Memory B cell (primary cell): ENCODE results near the gene CDC42BPB.

Source experiments
- ATAC-seq: fragments of 150-1000 bp; cut with Tn5 transposase; 2 replicates; pipeline ENCODE4 v1.10.0; 2021; ENCODE audit warnings: low read depth, mild to moderate bottlenecking, moderate library complexity
- DNase-seq, 2 donors: peaks; one replicate each; pipeline ENCODE4 v3.0.0; 2022; ENCODE audit warnings: low spot score in 2 of 2
- H3K27ac Mint-ChIP-seq: one replicate; pipeline ENCODE4 v1.8.0; 2022; ENCODE audit warnings: mild to moderate bottlenecking, moderate library complexity, mixed read lengths
- H3K27me3 Mint-ChIP-seq: one replicate; pipeline ENCODE4 v1.8.0; 2022; ENCODE audit warnings: mixed read lengths
- H3K36me3 Mint-ChIP-seq: one replicate; pipeline ENCODE4 v1.8.0; 2022; ENCODE audit warnings: mild to moderate bottlenecking, mixed read lengths
- H3K4me1 Mint-ChIP-seq: one replicate; pipeline ENCODE4 v1.8.0; 2022; ENCODE audit warnings: mixed read lengths
- H3K4me3 Mint-ChIP-seq: one replicate; pipeline ENCODE4 v1.8.0; 2022; ENCODE audit warnings: mild to moderate bottlenecking, moderate library complexity, mixed read lengths
- H3K9me3 Mint-ChIP-seq: one replicate; pipeline ENCODE4 v1.8.0; 2022; ENCODE audit warnings: mixed read lengths

The CDC42BPB gene

GRCh38 chr14:102951034-102951433 is 106.3 kb downstream of the CDC42BPB start:
- ATAC-seq = no peak
- peaks cover 11% of the 10 kb centered on the region for H3K36me3 Mint-ChIP-seq

GRCh38 chr14:102949801-102950451 is 107.4 kb downstream of the CDC42BPB start:
- Mint-ChIP-seq H3K36me3 (peaks cover 9% of the 10 kb centered on the region), H3K9me3 (no peaks in the 10 kb centered on the region), H3K4me3 (peak overlapping the region; percentile 53), H3K27me3 (no peaks in the 10 kb centered on the region), H3K4me1 (peaks cover 26% of the 10 kb centered on the region), H3K27ac (peak overlapping the region; percentile 86)
- no peak for ATAC-seq
- no peak for DNase-seq

More at GRCh38 chr14:102951034-102951433, 106.3 kb downstream of the CDC42BPB start:
- Mint-ChIP-seq H3K4me3 (no peak overlapping the region), H3K9me3 (no peaks in the 10 kb centered on the region), H3K27ac (no peak overlapping the region), H3K4me1 (peaks cover 26% of the 10 kb centered on the region), H3K27me3 (no peaks in the 10 kb centered on the region)
- no peak for DNase-seq

GRCh38 chr14:102949062-102949800 is 108.1 kb downstream of the CDC42BPB start:
- Mint-ChIP-seq H3K36me3 (peaks cover 9% of the 10 kb centered on the region), H3K4me1 (peaks cover 26% of the 10 kb centered on the region), H3K9me3 (no peaks in the 10 kb centered on the region), H3K4me3 (peak overlapping the region; percentile 53), H3K27ac (peak overlapping the region; percentile 86), H3K27me3 (no peaks in the 10 kb centered on the region)
- DNase-seq (peak; percentile 55 to 58), ATAC-seq (peak; percentile 79)

- peaks cover 12% of the 10 kb centered on the region for H3K36me3 Mint-ChIP-seq
- ATAC-seq (no peak), DNase-seq (no peak)
- H3K27ac Mint-ChIP-seq = peak overlapping the region; percentile 86
- peaks cover 26% of the 10 kb centered on the region for H3K4me1 Mint-ChIP-seq
- H3K27me3 Mint-ChIP-seq = no peaks in the 10 kb centered on the region
- peak overlapping the region; percentile 53 for H3K4me3 Mint-ChIP-seq
- H3K9me3 Mint-ChIP-seq = no peaks in the 10 kb centered on the region
Measured at GRCh38 chr14:102948698-102949061, 108.7 kb downstream of the CDC42BPB start.

GRCh38 chr14:102947321-102948103 is 109.8 kb downstream of the CDC42BPB start:
- H3K9me3 Mint-ChIP-seq = no peaks in the 10 kb centered on the region
- H3K4me1 Mint-ChIP-seq = peaks cover 26% of the 10 kb centered on the region
- H3K36me3 Mint-ChIP-seq = peaks cover 11% of the 10 kb centered on the region
- no peak for ATAC-seq
- no peak for DNase-seq
- no peaks in the 10 kb centered on the region for H3K27me3 Mint-ChIP-seq
- peak overlapping the region; percentile 90 for H3K27ac Mint-ChIP-seq
- peak overlapping the region; percentile 75 for H3K4me3 Mint-ChIP-seq

GRCh38 chr14:102945346-102946130 is 111.8 kb downstream of the CDC42BPB start:
- no peaks in the 10 kb centered on the region for H3K9me3 Mint-ChIP-seq
- H3K27me3 Mint-ChIP-seq = no peaks in the 10 kb centered on the region
- peaks cover 8% of the 10 kb centered on the region for H3K36me3 Mint-ChIP-seq
- peaks cover 31% of the 10 kb centered on the region for H3K4me1 Mint-ChIP-seq
- H3K4me3 Mint-ChIP-seq = no peak overlapping the region
- DNase-seq (no peak), ATAC-seq (no peak)
- H3K27ac Mint-ChIP-seq = no peak overlapping the region

GRCh38 chr14:102944448-102945330 is 112.7 kb downstream of the CDC42BPB start:
- DNase-seq = no peak
- Mint-ChIP-seq H3K4me3 (no peak overlapping the region), H3K27me3 (no peaks in the 10 kb centered on the region), H3K4me1 (peaks cover 29% of the 10 kb centered on the region), H3K27ac (no peak overlapping the region), H3K9me3 (no peaks in the 10 kb centered on the region), H3K36me3 (peaks cover 8% of the 10 kb centered on the region)
- no peak for ATAC-seq

- Mint-ChIP-seq H3K27ac (no peak overlapping the region), H3K36me3 (peaks cover 12% of the 10 kb centered on the region), H3K27me3 (no peaks in the 10 kb centered on the region), H3K4me3 (no peak overlapping the region), H3K4me1 (peaks cover 22% of the 10 kb centered on the region), H3K9me3 (no peaks in the 10 kb centered on the region)
- ATAC-seq (no peak), DNase-seq (no peak)
Measured at GRCh38 chr14:102943979-102944378, 113.4 kb downstream of the CDC42BPB start.

GRCh38 chr14:102943454-102943853 is 113.9 kb downstream of the CDC42BPB start:
- Mint-ChIP-seq H3K27me3 (no peaks in the 10 kb centered on the region), H3K4me1 (peaks cover 18% of the 10 kb centered on the region), H3K36me3 (peaks cover 12% of the 10 kb centered on the region), H3K9me3 (no peaks in the 10 kb centered on the region), H3K27ac (no peak overlapping the region), H3K4me3 (no peak overlapping the region)
- no peak for DNase-seq
- ATAC-seq = no peak

- no peak overlapping the region for H3K27ac Mint-ChIP-seq
Measured at GRCh38 chr14:102942069-102942468, 115.3 kb downstream of the CDC42BPB start.

GRCh38 chr14:102941419-102942011 is 115.8 kb downstream of the CDC42BPB start:
- peaks cover 10% of the 10 kb centered on the region for H3K4me1 Mint-ChIP-seq
- ATAC-seq (peak; percentile 38), DNase-seq (no peak)
- H3K9me3 Mint-ChIP-seq = no peaks in the 10 kb centered on the region
- H3K27ac Mint-ChIP-seq = no peak overlapping the region
- H3K36me3 Mint-ChIP-seq = peaks cover 15% of the 10 kb centered on the region
- no peaks in the 10 kb centered on the region for H3K27me3 Mint-ChIP-seq
- no peak overlapping the region for H3K4me3 Mint-ChIP-seq

More at GRCh38 chr14:102942069-102942468, 115.3 kb downstream of the CDC42BPB start:
- no peak for DNase-seq
- Mint-ChIP-seq H3K27me3 (no peaks in the 10 kb centered on the region), H3K9me3 (no peaks in the 10 kb centered on the region), H3K4me3 (no peak overlapping the region), H3K36me3 (peaks cover 13% of the 10 kb centered on the region), H3K4me1 (peaks cover 11% of the 10 kb centered on the region)
- no peak for ATAC-seq

- DNase-seq (no peak), ATAC-seq (no peak)
- Mint-ChIP-seq H3K27me3 (no peaks in the 10 kb centered on the region), H3K27ac (no peak overlapping the region), H3K9me3 (no peaks in the 10 kb centered on the region), H3K36me3 (peaks cover 17% of the 10 kb centered on the region), H3K4me3 (no peak overlapping the region), H3K4me1 (peaks cover 11% of the 10 kb centered on the region)
Measured at GRCh38 chr14:102940729-102941362, 116.5 kb downstream of the CDC42BPB start.
